ENCODE measurements around the gene TRMT112. TPM values are rescaled to one million over a fixed set of nuclear protein-coding genes. Genes with fewer than 3 reads are reported as not detected.
"Not testable (repeated sequence)": the region's sequence is repeated elsewhere in the genome, so short reads cannot be mapped to it uniquely, and the experiment has no call there.

TRMT112 gene
- polyA plus RNA-seq, 2 donors: 201 to 211 TPM

DNA sequence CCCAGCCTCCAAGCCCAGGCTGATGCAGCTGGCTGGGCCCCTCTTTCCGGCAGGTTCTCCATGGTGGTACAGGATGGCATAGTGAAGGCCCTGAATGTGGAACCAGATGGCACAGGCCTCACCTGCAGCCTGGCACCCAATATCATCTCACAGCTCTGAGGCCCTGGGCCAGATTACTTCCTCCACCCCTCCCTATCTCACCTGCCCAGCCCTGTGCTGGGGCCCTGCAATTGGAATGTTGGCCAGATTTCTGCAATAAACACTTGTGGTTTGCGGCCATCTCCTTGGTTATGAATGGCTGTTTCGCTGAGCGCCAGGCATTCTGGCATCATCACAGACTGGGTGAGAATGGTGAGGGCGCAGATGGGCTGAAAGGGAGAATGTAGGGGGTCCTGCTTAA is 4.2 kb upstream of the TRMT112 start:
- Histone ChIP-seq H3K36me3 (ENCODE audit: control insufficient read depth in 2 of 2, insufficient read depth in 2 of 2, low read length in 1 of 2) (peaks cover 0 to 14% of the 10 kb centered on the region in 2 donors), H3K27me3 (ENCODE audit: control insufficient read depth in 1 of 2, insufficient read depth in 2 of 2, low read length in 2 of 2) (no peaks in the 10 kb centered on the region), H3K4me1 (ENCODE audit: control insufficient read depth in 2 of 2, insufficient read depth in 2 of 2, low read length in 1 of 2) (peaks cover 0 to 26% of the 10 kb centered on the region in 2 donors), H3K9me3 (ENCODE audit: control insufficient read depth in 2 of 2, insufficient read depth in 1 of 2, low read depth in 1 of 2, low read length in 1 of 2) (no peaks in the 10 kb centered on the region), H3K27ac (ENCODE audit: low read depth in 2 of 2, low read length in 1 of 2) (peak overlapping the region; percentile 88 to 93), H3K4me3 (ENCODE audit: low read depth in 1 of 2, low read length in 2 of 2) (no peak overlapping the region)
- 47 to 52% methylated on average over 5 of the region's 5 CpGs for WGBS, 2 donors

GRCh38 chr11:64321026-64321425 is 3.7 kb upstream of the TRMT112 start:
- H3K27ac ChIP-seq (ENCODE audit: low read depth in 2 of 2, low read length in 1 of 2): peak overlapping the region; percentile 88 to 93
- H3K4me3 ChIP-seq (ENCODE audit: low read depth in 1 of 2, low read length in 2 of 2): no peak overlapping the region
- 59 to 63% methylated on average over 5 of the region's 5 CpGs for WGBS, 2 donors
- H3K4me1 ChIP-seq (ENCODE audit: control insufficient read depth in 2 of 2, insufficient read depth in 2 of 2, low read length in 1 of 2): peaks cover 0 to 26% of the 10 kb centered on the region in 2 donors
- H3K9me3 ChIP-seq (ENCODE audit: control insufficient read depth in 2 of 2, insufficient read depth in 1 of 2, low read depth in 1 of 2, low read length in 1 of 2): no peaks in the 10 kb centered on the region
- H3K36me3 ChIP-seq (ENCODE audit: control insufficient read depth in 2 of 2, insufficient read depth in 2 of 2, low read length in 1 of 2): peaks cover 0 to 18% of the 10 kb centered on the region in 2 donors
- H3K27me3 ChIP-seq (ENCODE audit: control insufficient read depth in 1 of 2, insufficient read depth in 2 of 2, low read length in 2 of 2): no peaks in the 10 kb centered on the region

DNA sequence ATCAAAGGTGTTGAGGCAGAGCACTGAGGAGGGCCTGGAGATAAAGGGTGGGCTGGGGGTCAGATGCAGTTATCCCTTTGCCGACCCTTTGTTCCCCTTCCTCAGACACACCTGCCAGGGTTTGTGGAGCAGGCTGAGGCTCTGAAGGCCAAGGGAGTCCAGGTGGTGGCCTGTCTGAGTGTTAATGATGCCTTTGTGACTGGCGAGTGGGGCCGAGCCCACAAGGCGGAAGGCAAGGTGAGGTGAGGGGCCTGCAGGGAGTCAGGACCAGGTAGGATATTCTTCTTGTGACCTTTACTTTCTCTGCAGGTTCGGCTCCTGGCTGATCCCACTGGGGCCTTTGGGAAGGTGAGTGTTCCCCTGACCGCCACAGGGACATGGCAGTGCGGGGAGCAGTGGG is 3.2 kb upstream of the TRMT112 start:
- Histone ChIP-seq H3K4me1 (ENCODE audit: control insufficient read depth in 2 of 2, insufficient read depth in 2 of 2, low read length in 1 of 2) (peaks cover 0 to 26% of the 10 kb centered on the region in 2 donors), H3K27ac (ENCODE audit: low read depth in 2 of 2, low read length in 1 of 2) (peak overlapping the region; percentile 88 to 93), H3K27me3 (ENCODE audit: control insufficient read depth in 1 of 2, insufficient read depth in 2 of 2, low read length in 2 of 2) (no peaks in the 10 kb centered on the region), H3K36me3 (ENCODE audit: control insufficient read depth in 2 of 2, insufficient read depth in 2 of 2, low read length in 1 of 2) (peaks cover 0 to 20% of the 10 kb centered on the region in 2 donors), H3K9me3 (ENCODE audit: control insufficient read depth in 2 of 2, insufficient read depth in 1 of 2, low read depth in 1 of 2, low read length in 1 of 2) (no peaks in the 10 kb centered on the region), H3K4me3 (ENCODE audit: low read depth in 1 of 2, low read length in 2 of 2) (no peak overlapping the region)
- 87 to 91% methylated on average over 7 of the region's 7 CpGs for WGBS, 2 donors

DNA sequence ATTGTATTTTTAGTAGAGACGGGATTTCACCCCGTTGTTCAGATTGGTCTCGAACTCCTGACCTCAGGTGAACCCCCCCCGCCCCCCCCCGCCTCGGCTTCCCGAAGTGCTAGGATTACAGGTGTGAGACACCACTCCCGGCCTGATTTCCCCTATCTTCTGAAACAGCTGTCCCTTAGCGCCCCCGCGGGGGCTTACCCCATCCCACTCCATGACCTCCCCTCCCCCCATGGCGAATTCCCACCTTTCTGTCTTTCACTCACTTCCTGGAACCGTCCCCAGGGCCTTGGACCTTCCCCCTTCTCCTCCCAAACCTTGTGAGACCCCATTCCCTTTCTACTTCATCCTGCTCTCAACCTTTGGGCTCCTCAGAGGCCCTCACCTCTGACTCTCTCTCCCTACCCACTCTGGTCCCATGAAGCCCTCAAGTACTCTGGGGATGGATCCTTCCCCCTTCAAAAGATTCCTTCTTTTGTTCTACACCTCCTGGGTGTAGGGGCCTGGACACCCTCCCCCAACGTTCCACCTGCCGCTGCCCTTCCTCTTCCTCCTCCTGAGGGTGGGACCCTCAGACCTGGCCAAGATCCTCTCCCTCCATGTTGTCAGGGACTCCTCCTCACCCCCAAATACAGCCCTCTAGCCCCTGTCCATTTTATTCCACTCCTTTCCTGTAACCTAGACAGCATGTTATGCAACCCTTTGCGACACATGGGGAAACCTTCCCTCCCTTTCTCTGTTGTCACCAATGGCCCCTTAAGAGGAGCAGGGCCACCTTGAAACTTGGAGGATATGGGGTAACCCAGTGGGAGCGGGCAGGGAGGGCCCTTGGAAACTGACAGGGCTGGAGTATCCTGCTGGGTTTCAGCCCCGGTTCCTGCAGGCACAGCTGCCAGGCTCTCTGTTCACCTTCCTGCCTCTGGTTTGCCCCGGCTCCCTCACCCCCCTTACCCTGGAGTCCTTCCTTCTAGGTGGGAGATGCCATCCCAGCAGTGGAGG is 1.7 kb upstream of the TRMT112 start:
- Histone ChIP-seq H3K9me3 (ENCODE audit: control insufficient read depth in 2 of 2, insufficient read depth in 1 of 2, low read depth in 1 of 2, low read length in 1 of 2) (no peaks in the 10 kb centered on the region), H3K27ac (ENCODE audit: low read depth in 2 of 2, low read length in 1 of 2) (peak overlapping the region; percentile 84 to 99), H3K27me3 (ENCODE audit: control insufficient read depth in 1 of 2, insufficient read depth in 2 of 2, low read length in 2 of 2) (no peaks in the 10 kb centered on the region), H3K4me1 (ENCODE audit: control insufficient read depth in 2 of 2, insufficient read depth in 2 of 2, low read length in 1 of 2) (peaks cover 0 to 27% of the 10 kb centered on the region in 2 donors), H3K36me3 (ENCODE audit: control insufficient read depth in 2 of 2, insufficient read depth in 2 of 2, low read length in 1 of 2) (peaks cover 0 to 30% of the 10 kb centered on the region in 2 donors), H3K4me3 (ENCODE audit: low read depth in 1 of 2, low read length in 2 of 2) (peak overlapping the region; percentile 62 to 72)
- WGBS, 2 donors: 19 to 21% methylated on average over 19 of the region's 19 CpGs

- Histone ChIP-seq H3K9me3 (ENCODE audit: control insufficient read depth in 2 of 2, insufficient read depth in 1 of 2, low read depth in 1 of 2, low read length in 1 of 2) (no peaks in the 10 kb centered on the region), H3K4me1 (ENCODE audit: control insufficient read depth in 2 of 2, insufficient read depth in 2 of 2, low read length in 1 of 2) (peaks cover 0 to 27% of the 10 kb centered on the region in 2 donors), H3K27ac (ENCODE audit: low read depth in 2 of 2, low read length in 1 of 2) (peak within 1 kb of the TSS; percentile 84 to 99), H3K4me3 (ENCODE audit: low read depth in 1 of 2, low read length in 2 of 2) (peak within 1 kb of the TSS; percentile 62 to 76), H3K36me3 (ENCODE audit: control insufficient read depth in 2 of 2, insufficient read depth in 2 of 2, low read length in 1 of 2) (peaks cover 0 to 30% of the 10 kb centered on the region in 2 donors), H3K27me3 (ENCODE audit: control insufficient read depth in 1 of 2, insufficient read depth in 2 of 2, low read length in 2 of 2) (no peaks in the 10 kb centered on the region)
- 0% methylated on average over 60 to 61 of the region's 61 CpGs for WGBS, 2 donors
Observed at GRCh38 chr11:64317961-64318765, 804 bp upstream of the TRMT112 start, which contains the start of gene PRDX5. TSS of gene PRDX5 (plus strand) at chr11:64318121. CDS start at chr11:64318216, 95 bp downstream.

GRCh38 chr11:64316672-64317324 is 561 bp downstream of the TRMT112 start:
- Histone ChIP-seq H3K4me1 (ENCODE audit: control insufficient read depth in 2 of 2, insufficient read depth in 2 of 2, low read length in 1 of 2) (peaks cover 0 to 18% of the 10 kb centered on the region in 2 donors), H3K36me3 (ENCODE audit: control insufficient read depth in 2 of 2, insufficient read depth in 2 of 2, low read length in 1 of 2) (peaks cover 0 to 25% of the 10 kb centered on the region in 2 donors)

GRCh38 chr11:64315667-64316526 is 1.5 kb downstream of the TRMT112 start:
- Histone ChIP-seq H3K27ac (ENCODE audit: low read depth in 2 of 2, low read length in 1 of 2) (peak overlapping the region; percentile 9 to 40), H3K4me1 (ENCODE audit: control insufficient read depth in 2 of 2, insufficient read depth in 2 of 2, low read length in 1 of 2) (peaks cover 0 to 23% of the 10 kb centered on the region in 2 donors), H3K36me3 (ENCODE audit: control insufficient read depth in 2 of 2, insufficient read depth in 2 of 2, low read length in 1 of 2) (peaks cover 0 to 25% of the 10 kb centered on the region in 2 donors)
- H3K9me3 ChIP-seq (ENCODE audit: control insufficient read depth in 2 of 2, insufficient read depth in 1 of 2, low read depth in 1 of 2, low read length in 1 of 2); H3K27me3 ChIP-seq (ENCODE audit: control insufficient read depth in 1 of 2, insufficient read depth in 2 of 2, low read length in 2 of 2); H3K4me3 ChIP-seq (ENCODE audit: low read depth in 1 of 2, low read length in 2 of 2): not testable (repeated sequence)
- 64 to 75% methylated on average over 21 to 25 of the region's 25 CpGs for WGBS, 2 donors

More at GRCh38 chr11:64316672-64317324, 561 bp downstream of the TRMT112 start:
- H3K27ac ChIP-seq (ENCODE audit: low read depth in 2 of 2, low read length in 1 of 2): peak overlapping the region; percentile 84 to 99
- WGBS, 2 donors: 4 to 5% methylated on average over 29 to 32 of the region's 32 CpGs
- peak overlapping the region; percentile 62 to 76 for H3K4me3 ChIP-seq (ENCODE audit: low read depth in 1 of 2, low read length in 2 of 2)
- H3K27me3 ChIP-seq (ENCODE audit: control insufficient read depth in 1 of 2, insufficient read depth in 2 of 2, low read length in 2 of 2): no peaks in the 10 kb centered on the region
- H3K9me3 ChIP-seq (ENCODE audit: control insufficient read depth in 2 of 2, insufficient read depth in 1 of 2, low read depth in 1 of 2, low read length in 1 of 2): no peaks in the 10 kb centered on the region

DNA sequence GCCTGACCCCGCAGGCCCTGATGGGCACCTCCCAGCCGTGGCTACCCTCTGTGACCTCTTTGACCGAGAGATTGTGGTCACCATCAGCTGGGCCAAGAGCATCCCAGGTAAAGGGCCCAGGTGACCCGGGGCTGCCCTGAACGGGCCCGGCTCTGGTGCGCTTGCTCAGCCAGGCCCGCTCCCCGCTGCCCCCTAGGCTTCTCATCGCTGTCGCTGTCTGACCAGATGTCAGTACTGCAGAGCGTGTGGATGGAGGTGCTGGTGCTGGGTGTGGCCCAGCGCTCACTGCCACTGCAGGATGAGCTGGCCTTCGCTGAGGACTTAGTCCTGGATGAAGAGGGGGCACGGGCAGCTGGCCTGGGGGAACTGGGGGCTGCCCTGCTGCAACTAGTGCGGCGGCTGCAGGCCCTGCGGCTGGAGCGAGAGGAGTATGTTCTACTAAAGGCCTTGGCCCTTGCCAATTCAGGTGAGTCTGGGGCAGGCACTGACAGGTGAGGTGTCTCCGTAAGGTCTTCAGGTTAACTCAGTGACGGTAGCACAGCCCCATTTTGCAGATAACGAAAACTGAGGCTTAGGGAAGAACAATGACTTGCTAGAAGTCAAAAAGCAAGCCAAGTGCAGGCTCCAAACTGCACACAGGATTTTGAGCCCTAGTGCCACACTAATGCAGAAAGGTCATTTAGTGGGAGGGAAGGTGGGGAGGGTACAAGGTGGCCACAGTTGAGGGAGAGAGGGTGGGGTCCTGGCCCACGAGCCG is 2.4 kb downstream of the TRMT112 start:
- Histone ChIP-seq H3K36me3 (ENCODE audit: control insufficient read depth in 2 of 2, insufficient read depth in 2 of 2, low read length in 1 of 2) (peaks cover 0 to 21% of the 10 kb centered on the region in 2 donors), H3K27ac (ENCODE audit: low read depth in 2 of 2, low read length in 1 of 2) (no peak overlapping the region), H3K4me1 (ENCODE audit: control insufficient read depth in 2 of 2, insufficient read depth in 2 of 2, low read length in 1 of 2) (peaks cover 0 to 24% of the 10 kb centered on the region in 2 donors), H3K27me3 (ENCODE audit: control insufficient read depth in 1 of 2, insufficient read depth in 2 of 2, low read length in 2 of 2) (no peaks in the 10 kb centered on the region), H3K9me3 (ENCODE audit: control insufficient read depth in 2 of 2, insufficient read depth in 1 of 2, low read depth in 1 of 2, low read length in 1 of 2) (no peaks in the 10 kb centered on the region), H3K4me3 (ENCODE audit: low read depth in 1 of 2, low read length in 2 of 2) (no peak overlapping the region)
- WGBS, 2 donors: 82 to 85% methylated on average over 24 of the region's 24 CpGs
